Measurements from ENCODE around the gene ROBO1.

GRCh38 chr3:79066481-79066880, 701.3 kb downstream of the ROBO1 start:
- TF ChIP-seq POLR2A (IDR thresholded peaks at IDR 0.05) (no peak), CTCF (IDR thresholded peaks at IDR 0.05) (no peak)

Measured in vagina (tissue), 2 donors.